Forelimb muscle (tissue), 1 donor: Measurements from ENCODE around the gene PTGES3. TPM values are rescaled to one million over a fixed set of nuclear protein-coding genes. Genes with fewer than 3 reads are reported as not detected.
"Not testable (repeated sequence)": the region's sequence is repeated elsewhere in the genome, so short reads cannot be mapped to it uniquely, and the experiment has no call there.

ENCODE experiments used
- DNase-seq: peaks from one replicate; pipeline ENCODE4 v3.0.0-alpha.2; 2013; ENCODE audit warnings: low read depth
- polyA plus RNA-seq: library from polyadenylated mRNA; unstranded; fragments of 120-200 nt; gene quantifications from one replicate; pipeline ENCODE4 v1.2.1, GENCODE V29; 2013; ENCODE audit not compliant: insufficient read length

The PTGES3 gene
- polyA plus RNA-seq, 1 donor = 178 TPM

DNA sequence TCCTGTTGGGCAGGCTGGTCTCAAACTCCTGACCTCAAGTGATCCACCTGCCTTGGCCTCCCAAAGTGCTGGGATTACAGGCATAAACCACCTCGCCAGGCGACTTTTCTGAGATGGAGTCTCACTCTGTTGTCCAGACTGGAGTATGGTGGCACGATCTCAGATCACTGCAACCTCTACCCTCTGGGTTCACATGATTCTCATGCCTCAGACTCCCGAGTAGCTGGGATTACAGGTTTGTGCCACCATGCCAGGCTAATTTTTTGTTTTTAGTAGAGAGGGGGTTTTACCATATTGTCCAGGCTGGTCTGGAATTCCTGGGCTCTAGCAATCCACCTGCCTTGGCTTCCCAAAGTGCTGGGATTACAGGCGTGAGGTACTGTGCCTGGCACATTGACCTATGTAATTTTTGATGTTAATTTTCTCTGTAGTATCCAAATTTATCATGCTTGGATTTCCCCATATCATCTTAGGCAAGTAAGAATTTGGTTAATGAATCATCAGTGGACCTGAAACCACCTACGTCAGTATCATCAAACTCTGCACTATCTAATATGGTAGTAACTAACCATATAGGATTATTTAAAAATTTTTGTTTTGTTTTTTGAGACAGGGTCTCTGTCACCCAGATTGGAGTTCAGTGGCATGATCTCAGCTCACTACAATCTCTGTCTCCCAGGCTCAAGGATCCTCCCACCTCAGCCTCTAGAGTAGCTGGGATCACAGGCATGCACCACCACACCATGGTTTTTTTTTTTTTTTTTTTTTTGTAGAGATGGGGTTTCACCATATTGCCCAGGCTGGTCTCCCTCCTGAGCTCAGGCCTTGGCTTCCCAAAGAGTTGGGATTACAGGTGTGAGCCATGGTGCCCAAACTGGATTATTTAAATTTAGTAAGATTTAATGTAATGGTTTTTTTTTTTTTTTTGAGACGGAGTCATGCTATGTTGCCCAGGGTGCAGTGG is 30.4 kb downstream of the PTGES3 start:
- no peak for DNase-seq

DNA sequence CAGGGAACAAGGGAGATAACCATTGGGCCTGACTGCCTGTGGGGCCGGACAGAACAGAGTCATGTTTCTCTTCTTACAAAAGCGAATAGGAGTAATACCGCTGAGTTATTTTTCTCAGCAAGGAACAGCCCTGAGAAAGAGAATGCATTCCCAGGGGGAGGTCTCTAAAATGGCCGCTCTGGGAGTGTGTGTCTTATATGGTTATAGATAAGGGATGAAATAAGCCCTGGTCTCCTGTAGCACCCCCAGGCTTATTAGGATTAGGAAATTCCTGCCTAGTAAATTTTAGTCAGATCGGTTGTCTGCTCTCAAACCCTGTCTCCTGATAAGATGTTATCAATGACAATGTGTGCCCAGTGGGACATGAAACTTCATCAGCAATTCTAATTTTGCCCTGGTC is 34.3 kb downstream of the PTGES3 start:
- not testable (repeated sequence) for DNase-seq

DNA sequence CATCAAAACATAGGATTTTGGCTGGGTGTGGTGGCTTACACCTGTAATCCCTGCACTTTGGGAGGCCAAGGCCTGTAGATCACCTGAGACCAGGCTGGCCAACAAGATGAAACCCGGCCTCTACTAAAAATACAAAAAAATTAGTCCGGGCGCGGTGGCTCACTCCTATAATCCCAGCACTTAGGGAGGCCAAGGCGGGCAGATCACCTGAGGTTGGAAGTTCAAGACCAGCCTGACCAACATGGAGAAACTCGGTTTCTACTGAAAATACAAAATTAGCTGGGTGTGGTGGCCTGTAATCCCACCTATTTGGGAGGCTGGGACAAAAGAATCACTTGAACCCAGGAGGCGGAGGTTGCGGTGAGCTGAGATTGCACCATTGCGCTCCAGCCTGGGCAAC is 40.1 kb downstream of the PTGES3 start:
- DNase-seq = not testable (repeated sequence)

DNA sequence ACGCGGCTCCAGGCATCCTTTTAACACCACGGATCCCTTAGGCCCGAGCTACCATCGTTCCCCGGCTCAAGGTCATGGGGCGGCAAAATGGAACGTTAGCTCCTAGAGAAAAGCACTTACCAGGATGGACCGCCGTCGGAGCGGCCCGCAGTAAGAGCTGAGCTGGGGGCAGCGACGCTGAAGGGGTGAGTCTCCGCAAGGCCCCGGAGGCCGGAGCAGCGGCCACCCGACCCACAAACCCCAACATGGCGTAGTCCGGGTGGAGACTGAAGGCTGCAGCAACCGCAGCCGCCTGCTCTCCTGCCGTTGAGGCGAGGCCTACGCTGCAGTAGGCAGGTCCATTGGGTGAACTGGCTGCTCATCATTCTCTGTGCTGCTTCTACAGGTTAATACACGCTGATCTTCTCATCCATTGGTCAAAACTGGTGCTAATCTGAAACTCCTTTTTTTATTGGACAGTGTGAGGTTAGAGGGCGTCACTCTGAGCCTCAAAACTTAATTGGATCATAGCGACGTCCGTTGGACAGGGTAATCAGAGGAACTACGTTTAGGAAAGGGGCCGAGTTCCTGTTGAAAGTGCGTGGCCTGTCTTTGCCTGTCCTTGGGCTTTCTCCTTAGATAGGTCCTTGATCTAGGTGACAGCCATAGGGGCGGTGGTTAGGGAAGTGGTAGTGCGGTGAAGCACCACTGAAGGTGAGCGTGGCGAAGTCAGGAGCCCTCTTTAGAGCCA is 42.2 kb downstream of the PTGES3 start, which contains the start of gene ATP5F1B:
ATP5F1B (minus strand) TSS at position 268 of the 730 bp plus-strand sequence; CDS start at position 247, 21 bp downstream.
- DNase-seq = peak; percentile 100

DNA sequence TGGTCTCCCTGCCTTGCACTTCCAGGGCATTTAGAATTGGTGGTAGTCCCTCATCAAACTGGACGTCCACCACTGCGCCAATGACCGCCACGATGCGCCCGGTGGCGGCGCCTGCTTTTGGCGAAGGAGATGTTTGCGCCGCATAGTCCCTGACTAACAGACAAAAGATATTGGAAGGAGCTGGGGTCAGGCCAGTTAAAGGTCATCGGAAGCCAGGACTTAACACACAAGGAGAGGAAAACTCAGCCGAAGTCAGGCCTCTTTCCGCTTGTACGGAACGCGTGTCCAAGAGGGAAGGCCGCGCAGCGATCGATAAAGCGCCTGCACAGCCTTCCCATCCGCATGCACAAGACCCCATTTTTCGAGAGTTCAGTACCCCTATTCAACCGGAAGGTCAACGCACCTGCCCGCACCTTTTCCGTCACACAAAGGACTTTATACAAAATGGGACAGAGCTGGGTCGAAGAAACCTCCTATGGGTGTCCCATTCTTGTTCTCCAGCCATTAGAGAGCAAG is 42.8 kb downstream of the PTGES3 start:
- DNase-seq = no peak

DNA sequence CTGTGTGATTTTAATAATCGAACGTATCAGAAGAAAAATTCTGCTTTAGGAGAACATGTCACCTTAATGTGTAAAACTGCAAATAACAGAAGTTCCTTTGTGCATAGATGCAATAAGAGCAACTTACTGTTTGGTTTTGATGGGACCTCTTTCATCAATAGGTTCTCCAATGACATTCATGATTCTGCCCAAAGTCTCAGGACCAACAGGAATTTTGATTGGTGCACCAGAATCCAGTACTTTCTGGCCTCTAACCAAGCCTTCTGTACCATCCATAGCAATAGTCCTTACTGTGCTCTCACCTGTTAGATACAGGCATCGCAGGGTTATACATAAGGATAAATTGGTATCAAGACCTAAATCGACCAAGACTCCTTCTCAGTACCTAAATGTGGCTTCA is 43.4 kb downstream of the PTGES3 start:
- no peak for DNase-seq

DNA sequence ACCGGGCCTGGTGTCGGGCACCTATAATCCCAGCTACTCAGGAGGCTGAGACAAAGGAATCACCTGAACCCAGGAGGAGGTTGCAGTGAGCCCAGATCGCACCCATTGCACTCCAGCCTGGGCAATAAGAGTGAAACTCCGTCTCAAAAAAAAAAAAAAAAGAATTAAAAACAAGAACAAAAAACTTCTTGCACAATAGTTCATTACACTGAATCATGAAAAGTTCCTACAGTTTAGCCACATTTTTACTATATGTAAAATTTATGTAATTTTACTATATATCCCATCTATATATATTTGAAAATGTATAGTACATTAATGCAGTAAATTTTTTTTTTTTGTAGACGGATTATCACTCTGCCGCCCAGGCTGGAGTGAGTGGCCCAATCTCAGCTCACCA is 46.9 kb downstream of the PTGES3 start:
- no peak for DNase-seq

DNA sequence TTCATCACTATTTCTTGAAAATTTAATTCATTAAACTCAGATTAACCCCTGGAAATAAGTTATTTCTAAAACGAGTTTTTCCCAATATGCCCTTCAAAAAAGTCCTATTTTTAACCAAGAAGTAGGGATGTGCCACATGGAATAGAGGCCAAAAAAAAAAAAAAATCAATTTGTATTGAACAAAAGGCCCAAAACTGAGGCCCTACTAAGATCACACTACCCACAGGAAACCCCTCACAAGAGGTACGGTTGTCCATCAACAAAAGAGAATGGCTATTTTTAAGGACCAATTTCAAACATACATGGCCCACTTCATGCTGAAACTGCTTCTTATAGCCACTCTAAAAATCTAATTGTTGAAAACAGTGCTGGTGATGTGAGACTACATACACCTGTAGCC is 50.5 kb downstream of the PTGES3 start:
- no peak for DNase-seq

DNA sequence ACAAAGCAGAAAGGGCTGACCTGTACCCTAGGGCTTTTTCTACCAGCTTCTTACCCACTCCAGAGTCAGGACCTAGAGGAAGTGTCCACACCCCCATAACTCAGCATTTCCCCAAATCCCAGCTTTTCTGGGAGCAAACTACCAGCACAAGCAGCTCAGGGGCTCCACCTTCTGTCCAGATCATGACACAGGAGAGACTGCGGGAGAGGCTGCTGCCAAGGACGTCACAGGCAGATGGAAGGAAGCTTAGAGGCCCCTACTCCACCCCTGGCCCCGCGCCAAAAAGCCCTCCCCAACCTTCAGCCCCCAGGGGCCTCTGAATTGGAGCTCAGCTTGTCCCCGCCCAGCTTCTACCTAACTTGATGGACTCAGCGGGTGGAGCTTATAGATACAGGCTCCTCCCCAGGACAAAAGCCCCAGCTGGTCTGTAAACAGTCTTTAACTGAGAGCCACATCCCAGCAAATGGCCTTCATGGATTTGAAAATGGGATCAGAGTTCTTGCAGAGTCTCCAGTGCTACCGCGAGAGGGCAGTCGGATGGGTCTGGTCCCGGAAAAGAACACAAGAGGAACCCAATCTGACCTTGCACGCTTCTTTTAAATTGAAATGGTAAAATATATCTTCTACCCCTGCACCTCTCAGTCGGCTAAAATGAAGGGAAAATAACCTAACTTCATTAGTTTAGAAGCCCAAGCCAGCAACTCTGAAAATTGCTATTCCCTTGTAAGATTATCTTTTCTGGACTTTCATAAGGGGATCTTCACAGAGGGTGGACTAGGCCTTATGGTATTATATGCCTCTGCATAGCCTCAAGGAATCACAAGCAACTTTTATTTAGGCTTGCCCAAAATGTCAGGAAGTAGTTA is 51.2 kb downstream of the PTGES3 start:
- DNase-seq = peak; percentile 98

DNA sequence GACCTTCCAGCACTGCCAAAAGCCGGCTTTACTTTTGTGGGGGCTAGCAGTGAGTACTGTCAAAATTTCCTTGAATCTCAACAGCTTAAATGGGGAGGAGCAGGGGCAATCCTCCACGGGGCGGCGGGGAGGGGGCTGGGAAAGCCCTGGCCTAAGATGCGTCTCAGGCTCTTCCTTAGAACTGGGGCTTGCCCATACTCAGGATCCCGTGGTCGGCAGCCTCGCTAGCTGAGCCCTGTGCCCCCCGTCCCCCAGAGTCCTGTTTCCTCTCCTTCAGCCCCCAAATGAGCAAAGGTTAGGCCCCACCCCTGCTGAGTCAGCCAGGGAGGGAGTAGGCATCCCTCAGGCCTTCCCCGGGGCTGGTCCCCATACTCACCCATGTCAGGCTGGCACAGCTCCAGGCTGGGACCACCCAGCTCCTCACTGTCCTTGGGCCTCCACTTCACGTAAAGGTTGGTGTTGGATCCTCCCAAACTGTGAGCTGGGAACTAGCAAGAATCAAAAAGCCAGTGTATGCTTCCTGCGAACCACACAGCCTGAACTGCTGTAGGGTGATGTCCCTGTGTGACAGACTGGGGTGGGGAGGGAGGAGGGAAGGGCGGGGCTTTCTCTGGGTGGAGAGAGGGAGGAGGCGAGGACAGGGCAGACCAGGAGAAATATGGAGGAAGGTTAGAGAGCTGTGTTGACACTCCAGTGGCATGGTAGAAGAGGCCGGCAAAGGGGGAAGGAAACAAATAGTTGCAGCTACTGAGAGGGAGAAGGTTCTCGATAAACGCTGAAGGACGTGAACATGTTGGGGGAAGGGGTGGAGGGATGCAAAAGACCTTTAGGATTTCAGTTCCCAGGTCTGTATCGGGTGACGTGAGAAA is 52.0 kb downstream of the PTGES3 start:
- DNase-seq = peak; percentile 78

DNA sequence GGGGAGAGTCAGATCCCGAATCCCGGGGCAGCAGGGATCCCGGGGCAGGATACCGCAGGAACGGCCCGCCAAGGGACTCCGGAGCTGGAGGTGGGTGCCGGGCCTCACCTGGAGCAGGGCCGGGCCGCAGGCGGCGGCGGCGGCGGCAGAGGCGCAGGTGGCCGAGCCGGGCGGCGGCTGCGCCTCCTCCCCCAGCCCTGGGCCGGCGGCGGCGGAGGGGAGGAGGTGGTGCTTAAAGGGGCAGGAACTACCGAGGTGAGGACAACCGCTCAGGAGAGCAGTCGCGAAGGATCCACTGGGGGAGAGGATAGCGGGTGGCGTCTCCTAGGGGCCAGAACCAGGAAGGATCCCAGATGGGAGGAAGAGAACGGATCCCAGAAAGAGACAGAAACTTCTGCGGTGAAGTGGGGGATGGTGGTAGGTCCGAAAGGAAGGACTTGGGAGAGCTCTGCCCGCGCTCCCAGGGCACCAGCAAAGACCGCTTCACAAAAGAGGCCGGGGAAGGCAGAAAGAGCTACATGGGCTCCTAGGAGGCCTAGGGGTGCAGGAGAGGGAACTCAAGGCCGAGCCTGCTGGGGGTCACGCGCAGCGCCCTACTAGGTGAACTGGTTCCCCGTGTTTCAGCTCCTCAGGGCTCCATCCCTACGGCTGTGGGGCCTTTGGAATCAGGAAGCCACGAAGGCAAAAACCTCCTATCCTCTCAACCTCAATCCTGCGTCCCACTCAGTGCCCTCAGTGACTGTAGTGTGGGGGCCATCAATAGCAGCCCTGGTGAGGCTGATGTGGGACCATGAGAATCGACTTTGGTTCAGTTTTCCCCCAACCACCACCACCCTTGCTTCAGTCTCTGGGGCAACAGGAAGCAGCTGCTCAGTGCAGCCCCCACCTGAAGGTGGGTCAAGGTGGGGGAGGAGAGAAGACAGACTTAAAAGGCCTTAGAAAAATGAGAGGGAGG is 53.0 kb downstream of the PTGES3 start:
- no peak for DNase-seq

DNA sequence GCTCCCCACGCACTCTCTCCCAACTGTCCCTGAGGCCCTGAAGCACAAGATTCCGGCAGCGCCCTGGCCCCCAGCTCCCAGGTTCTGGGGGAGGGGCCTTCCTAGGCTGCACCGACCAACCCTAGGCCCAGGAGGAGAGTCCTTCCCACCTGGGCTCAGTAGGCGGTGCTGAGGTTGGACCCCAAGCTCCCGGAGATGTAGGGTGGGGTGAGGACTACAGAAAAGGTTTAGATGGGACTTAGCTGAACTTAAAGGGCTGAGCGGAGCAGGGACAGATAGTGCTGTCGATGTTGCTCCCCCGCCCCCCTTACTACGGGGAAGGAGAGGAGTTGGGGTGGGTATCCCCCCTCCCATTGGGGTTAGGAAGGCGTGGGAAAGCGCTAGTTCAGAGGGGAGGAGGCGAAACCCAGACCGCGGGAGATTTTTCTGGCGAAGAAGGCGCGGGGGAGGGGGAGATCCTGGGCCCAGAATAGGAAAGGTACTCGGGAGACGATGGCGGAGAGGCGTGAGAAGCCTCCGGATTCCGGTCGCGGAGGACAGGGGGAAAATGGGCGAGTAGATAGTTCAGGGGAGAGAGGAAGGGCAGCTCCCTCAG is 53.7 kb downstream of the PTGES3 start:
- no peak for DNase-seq

DNA sequence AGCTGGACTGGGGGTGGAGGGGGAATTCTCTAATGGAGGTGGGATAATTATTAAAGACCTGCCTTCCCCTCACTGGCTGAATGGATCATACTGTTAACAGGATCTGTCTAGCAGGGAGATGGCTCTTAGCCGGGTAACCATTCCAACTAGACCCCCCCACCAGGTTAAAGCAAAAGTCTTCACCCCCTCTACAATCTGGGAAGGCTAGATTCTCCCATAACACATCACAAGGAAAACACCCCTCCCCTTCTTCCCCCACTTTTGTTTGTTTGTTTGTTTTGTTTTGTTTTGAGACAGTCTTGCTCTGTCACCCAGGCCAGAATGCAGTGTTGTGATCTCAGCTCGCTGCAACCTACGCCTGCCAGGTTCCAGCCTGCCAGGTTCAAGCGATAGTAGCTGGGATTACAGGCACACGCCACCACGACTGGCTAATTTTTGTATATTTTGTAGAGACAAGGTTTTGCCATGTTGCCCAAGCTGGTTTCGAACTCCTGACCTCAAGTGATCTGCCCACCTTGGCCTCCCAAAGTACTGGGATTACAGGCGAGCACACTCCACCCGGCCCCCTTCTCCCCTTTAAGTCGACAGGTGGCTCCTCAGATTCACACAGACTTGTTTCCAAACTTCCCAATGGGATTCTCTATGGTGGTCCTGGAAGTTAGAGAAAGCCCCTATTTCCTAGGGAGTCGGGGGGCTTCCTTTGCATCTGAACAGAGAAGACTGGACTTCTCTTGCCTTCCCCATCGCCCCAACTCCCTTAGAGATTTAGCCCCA is 54.4 kb downstream of the PTGES3 start:
- DNase-seq = no peak

DNA sequence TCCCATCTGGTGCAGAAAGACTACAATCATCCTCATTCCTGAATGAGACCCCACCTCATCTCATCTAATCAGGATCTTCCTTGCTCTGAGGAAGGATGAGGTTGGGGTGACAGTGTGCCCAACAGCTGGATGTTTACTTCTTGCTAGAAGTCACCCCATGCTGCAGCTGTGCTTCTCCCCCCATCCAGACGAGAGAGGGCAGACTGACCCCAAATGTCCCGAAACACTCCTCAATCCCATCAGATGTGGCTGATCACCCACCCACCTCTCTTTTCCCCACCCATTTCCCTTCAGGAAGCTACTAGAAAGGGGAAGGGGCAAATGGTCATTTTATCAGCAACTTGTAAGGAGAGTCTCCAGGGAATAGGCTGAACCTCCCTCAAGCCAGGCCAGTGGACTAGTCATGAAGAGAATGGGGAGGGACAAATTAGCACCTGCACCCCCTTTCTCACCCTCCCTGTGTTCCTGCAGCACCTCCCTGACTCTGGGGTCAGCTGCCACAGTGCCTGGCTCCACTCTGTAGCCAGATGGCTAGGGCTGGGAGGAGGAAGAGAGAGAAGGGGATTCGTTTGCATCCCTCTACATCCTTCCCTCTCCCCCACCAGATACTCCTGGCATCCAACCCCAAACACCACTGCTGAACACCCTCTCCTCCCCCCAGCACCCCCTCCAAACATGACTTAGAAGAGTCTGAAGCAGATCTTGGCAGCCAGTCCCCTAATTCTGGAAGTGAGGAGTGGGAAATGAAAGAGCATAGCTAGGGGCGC is 55.2 kb downstream of the PTGES3 start:
- no peak for DNase-seq

DNA sequence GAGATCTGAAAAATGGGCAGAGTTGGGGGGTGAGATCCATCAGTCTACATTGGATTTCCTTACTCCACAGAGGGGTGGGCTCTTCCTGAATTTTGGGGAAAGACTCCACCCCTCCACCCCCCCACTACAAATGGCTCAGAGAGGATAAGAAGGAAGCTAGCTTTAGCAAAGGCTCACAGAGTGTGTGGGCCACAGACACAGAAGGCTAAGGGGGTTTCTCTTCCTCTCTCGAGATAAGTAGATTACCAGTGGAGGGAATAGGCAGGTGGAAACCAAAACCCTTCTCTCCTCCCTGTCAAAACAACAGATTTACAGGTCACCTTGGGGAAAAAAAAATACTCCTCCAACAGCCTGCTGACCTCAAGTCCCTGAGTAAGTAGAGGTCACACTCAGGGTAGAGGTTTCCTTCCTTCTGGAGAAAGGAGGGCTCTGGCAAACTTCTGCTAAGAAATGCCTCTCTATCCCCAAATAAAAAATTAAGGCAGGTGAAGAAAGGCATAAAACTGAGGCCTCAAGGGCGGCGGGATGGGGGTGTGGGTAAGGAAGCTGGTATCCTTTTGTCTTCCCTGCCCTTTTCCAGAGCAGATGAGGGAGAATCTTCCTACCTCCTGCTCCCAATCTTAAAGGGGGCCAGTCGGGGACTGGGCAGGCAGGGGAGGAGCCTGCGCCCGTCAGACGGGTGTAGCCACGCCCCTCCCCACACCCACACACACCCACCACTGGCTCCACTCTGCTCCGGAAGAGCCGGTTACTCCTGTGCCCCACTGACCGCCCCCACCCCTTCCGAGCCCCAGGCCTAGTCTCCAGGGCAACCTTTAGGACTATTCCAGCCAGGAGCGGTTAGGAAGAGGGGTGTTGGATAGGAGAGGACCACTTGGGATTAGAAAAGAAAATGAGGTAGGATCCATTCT is 56.0 kb downstream of the PTGES3 start:
- no peak for DNase-seq

DNA sequence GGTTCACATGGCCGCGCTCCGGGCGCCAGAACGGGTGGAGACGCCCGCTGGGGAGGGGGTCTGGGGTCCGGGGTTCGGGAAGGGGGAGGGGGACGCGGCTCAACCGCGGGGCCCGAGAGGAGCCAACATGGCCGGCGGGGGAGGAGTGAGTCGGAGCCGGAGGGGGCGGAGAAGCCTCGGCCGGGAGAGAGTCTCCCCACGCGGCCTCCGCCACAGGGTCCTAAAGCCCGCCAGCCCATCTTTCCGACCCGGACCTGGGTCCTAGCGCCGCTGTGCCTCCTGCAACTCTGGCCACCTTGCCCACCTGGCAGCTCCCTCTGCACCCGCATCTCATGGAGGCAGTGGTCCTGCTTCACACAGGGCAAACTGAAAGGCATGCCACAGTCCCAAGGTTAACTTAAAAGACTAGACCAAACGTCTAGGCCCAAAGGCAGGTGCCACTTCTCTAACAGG is 57.9 kb downstream of the PTGES3 start, which contains the start of gene BAZ2A:
BAZ2A (minus strand) TSS at position 147 of the 453 bp plus-strand sequence. CDS start 12,796 bp downstream, outside the sequence.
- peak; percentile 60 for DNase-seq
